ENCODE results near the gene NHERF1. TPM values are rescaled to one million over a fixed set of nuclear protein-coding genes. Genes with fewer than 3 reads are reported as not detected.

Gene NHERF1
- total and polyA plus RNA-seq, 2 of the 13 experiments (the other 11 are each of a cell fraction or from before 2014, with no cell fraction given): 169 to 269 TPM

DNA sequence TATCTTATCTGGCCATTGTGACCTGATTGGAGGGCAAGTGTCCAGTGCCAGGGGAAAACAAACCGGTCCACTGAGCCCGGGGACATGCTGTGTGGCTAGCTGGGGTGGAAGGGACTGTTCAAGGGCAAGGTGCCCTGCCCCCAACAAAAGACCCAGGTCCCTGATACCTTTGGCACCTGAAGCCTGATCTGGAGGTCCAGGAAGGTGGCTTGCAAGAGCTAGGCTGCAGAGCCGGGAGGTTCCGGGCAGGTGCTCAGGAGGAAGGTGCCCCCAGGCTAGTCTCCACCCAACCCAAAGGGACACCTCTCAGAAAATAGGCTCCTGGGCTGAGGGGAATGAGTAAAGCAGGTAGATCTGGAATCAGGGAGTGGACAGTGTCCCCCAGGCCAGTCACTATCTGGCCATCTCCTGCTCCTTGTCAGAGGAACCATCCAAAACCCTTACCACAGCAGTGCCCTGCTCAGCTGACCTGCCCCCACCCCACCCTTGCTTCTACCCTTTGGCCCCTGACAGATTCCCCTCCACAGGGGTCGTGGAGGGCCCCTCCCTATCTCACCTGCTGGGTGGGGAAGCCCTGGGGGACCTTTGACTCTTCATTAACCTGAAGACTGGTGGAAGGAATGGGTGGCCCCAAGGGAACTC is 21.5 kb downstream of the NHERF1 start (continued):
- no peak for TF ChIP-seq RERE (CRISPR knock-in tag; IDR thresholded peaks at IDR 0.05; ENCODE audit: low read depth)
- TF ChIP-seq RBM39 (IDR thresholded peaks at IDR 0.05; ENCODE audit: low read depth, low read length, poor library complexity, severe bottlenecking): no peak
- no peak for TF ChIP-seq ZNF619 (CRISPR knock-in tag; IDR thresholded peaks at IDR 0.05)
- no peak for TF ChIP-seq MXI1 (IDR thresholded peaks at IDR 0.05; ENCODE audit: borderline replicate concordance, low read depth, low read length)
- TF ChIP-seq, protein P1, sequence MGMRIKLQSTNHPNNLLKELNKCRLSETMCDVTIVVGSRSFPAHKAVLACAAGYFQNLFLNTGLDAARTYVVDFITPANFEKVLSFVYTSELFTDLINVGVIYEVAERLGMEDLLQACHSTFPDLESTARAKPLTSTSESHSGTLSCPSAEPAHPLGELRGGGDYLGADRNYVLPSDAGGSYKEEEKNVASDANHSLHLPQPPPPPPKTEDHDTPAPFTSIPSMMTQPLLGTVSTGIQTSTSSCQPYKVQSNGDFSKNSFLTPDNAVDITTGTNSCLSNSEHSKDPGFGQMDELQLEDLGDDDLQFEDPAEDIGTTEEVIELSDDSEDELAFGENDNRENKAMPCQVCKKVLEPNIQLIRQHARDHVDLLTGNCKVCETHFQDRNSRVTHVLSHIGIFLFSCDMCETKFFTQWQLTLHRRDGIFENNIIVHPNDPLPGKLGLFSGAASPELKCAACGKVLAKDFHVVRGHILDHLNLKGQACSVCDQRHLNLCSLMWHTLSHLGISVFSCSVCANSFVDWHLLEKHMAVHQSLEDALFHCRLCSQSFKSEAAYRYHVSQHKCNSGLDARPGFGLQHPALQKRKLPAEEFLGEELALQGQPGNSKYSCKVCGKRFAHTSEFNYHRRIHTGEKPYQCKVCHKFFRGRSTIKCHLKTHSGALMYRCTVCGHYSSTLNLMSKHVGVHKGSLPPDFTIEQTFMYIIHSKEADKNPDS (CRISPR knock-in tag; IDR thresholded peaks at IDR 0.05): no peak
- TF ChIP-seq EZH2 (conservative IDR thresholded peaks at IDR 0.05; ENCODE audit: low read depth, low read length): no peak
- TF ChIP-seq POLR2AphosphoS2 (IDR thresholded peaks at IDR 0.05; ENCODE audit: low read depth, low read length): no peak; the same call in 1 of the 2 replicates
- 0 out of 2 replicates have a peak, but pooled peaks have one; percentile 9 for TF ChIP-seq GLI4 (CRISPR knock-in tag; IDR thresholded peaks at IDR 0.05; ENCODE audit: borderline replicate concordance)
- TF ChIP-seq ZNF251 (CRISPR knock-in tag; IDR thresholded peaks at IDR 0.05): no peak
- no peak for TF ChIP-seq ZNF678 (CRISPR knock-in tag; IDR thresholded peaks at IDR 0.05)
- TF ChIP-seq ZNF83 (CRISPR knock-in tag; IDR thresholded peaks at IDR 0.05; ENCODE audit: borderline replicate concordance): no peak
- TF ChIP-seq SNAPC2 (CRISPR knock-in tag; IDR thresholded peaks at IDR 0.05): no peak
- TF ChIP-seq ATF3 (CRISPR knock-in tag; IDR thresholded peaks at IDR 0.05): no peak
- 0 out of 2 replicates have a peak, but pooled peaks have one; percentile 9 for TF ChIP-seq ZNF574 (CRISPR knock-in tag; IDR thresholded peaks at IDR 0.05)
- TF ChIP-seq, protein P2, sequence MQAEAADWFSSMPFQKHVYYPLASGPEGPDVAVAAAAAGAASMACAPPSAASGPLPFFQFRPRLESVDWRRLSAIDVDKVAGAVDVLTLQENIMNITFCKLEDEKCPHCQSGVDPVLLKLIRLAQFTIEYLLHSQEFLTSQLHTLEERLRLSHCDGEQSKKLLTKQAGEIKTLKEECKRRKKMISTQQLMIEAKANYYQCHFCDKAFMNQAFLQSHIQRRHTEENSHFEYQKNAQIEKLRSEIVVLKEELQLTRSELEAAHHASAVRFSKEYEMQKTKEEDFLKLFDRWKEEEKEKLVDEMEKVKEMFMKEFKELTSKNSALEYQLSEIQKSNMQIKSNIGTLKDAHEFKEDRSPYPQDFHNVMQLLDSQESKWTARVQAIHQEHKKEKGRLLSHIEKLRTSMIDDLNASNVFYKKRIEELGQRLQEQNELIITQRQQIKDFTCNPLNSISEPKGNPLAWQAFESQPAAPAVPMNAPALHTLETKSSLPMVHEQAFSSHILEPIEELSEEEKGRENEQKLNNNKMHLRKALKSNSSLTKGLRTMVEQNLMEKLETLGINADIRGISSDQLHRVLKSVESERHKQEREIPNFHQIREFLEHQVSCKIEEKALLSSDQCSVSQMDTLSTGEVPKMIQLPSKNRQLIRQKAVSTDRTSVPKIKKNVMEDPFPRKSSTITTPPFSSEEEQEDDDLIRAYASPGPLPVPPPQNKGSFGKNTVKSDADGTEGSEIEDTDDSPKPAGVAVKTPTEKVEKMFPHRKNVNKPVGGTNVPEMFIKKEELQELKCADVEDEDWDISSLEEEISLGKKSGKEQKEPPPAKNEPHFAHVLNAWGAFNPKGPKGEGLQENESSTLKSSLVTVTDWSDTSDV (CRISPR knock-in tag; IDR thresholded peaks at IDR 0.05): 0 out of 2 replicates have a peak, but pooled peaks have one; percentile 32
